Measurements from ENCODE around the gene TMOD3.

GRCh38 chr15:51828621-51829375 is 655 bp upstream of the TMOD3 start:
- TF ChIP-seq CTCF (IDR thresholded peaks at IDR 0.05) (no peak), POLR2A (IDR thresholded peaks at IDR 0.05) (no peak)

Measured in body of pancreas (tissue), 4 donors.